Lung (tissue), 12 donors: ENCODE results near the gene CALML6. TPM values are rescaled to one million over a fixed set of nuclear protein-coding genes. Genes with fewer than 3 reads are reported as not detected.

Experiments used
- ATAC-seq: fragments of 200-7000 bp; cut with Tn5 transposase; one replicate; pipeline ENCODE4 v1.9.1; 2020; ENCODE audit warnings: moderate number of reproducible peaks; ENCODE audit not compliant: insufficient read depth, low FRiP score
- DNase-seq, 3 donors: peaks; one replicate each; pipeline ENCODE4 v3.0.0-alpha.2; 2013 to 2017
- H3K27ac ChIP-seq, 2 donors: one replicate each; pipeline ENCODE4 v1.5.1; 2013; ENCODE audit warnings: mild to moderate bottlenecking in 2 of 2, moderate library complexity in 2 of 2, control low read depth in 1 of 2, inconsistent platforms in 1 of 2, low read depth in 1 of 2, low read length in 1 of 2
- H3K27me3 ChIP-seq, 3 donors: one replicate each; pipeline ENCODE4 v1.5.1; 2013; ENCODE audit warnings: low read length in 2 of 3; ENCODE audit not compliant: control insufficient read depth in 3 of 3, insufficient read depth in 3 of 3
- H3K36me3 ChIP-seq, 4 donors: one replicate each; pipeline ENCODE4 v1.5.1; 2013; ENCODE audit warnings: low read length in 4 of 4, mild to moderate bottlenecking in 1 of 4, moderate library complexity in 1 of 4; ENCODE audit not compliant: control insufficient read depth in 4 of 4, insufficient read depth in 4 of 4
- H3K4me1 ChIP-seq, 5 donors: one replicate each; pipeline ENCODE4 v1.5.1; 2013; ENCODE audit warnings: low read length in 5 of 5, mild to moderate bottlenecking in 2 of 5, moderate library complexity in 1 of 5; ENCODE audit not compliant: control insufficient read depth in 5 of 5, insufficient read depth in 5 of 5
- H3K4me3 ChIP-seq: one replicate; pipeline ENCODE4 v1.5.1; 2013; ENCODE audit warnings: mild to moderate bottlenecking, control low read depth, moderate library complexity
- H3K9ac ChIP-seq, 2 donors: one replicate each; pipeline ENCODE4 v1.5.1; 2013; ENCODE audit warnings: low read length in 2 of 2, control low read depth in 1 of 2; ENCODE audit not compliant: insufficient read depth in 1 of 2
- H3K9me3 ChIP-seq, 4 donors: one replicate each; pipeline ENCODE4 v1.5.1; 2013; ENCODE audit warnings: low read length in 3 of 4, mild to moderate bottlenecking in 1 of 4, moderate library complexity in 1 of 4; ENCODE audit not compliant: control insufficient read depth in 4 of 4, insufficient read depth in 3 of 4
- CTCF ChIP-seq: IDR thresholded peaks from 2 replicates; pipeline ENCODE4 v1.5.1; 2012; ENCODE audit warnings: mild to moderate bottlenecking; ENCODE audit errors: control extremely low read depth, extremely low read depth
- WGBS, 2 donors: extraction: QIAGEN DNeasy Blood & Tissue Kit; methylation state at CpG; one replicate each; pipeline ENCODE4 v1.1.7; 2013; 5-methylcytosine and 5-hydroxymethylcytosine counted together
- polyA plus RNA-seq, 2 donors: library from polyadenylated mRNA; stranded (reverse); fragments of 200-250 nt; gene quantifications; one replicate each; pipeline ENCODE4 v1.2.1, GENCODE V29; 2013
- total RNA-seq, 2 donors: library from RNA; depleted of rRNA in 1 of 2; stranded (reverse); fragments of >200 nt in 1 of 2; gene quantifications; one replicate each; pipeline ENCODE4 v1.2.1, GENCODE V29; 2014 to 2021
- donor health status: control.
- donor health status: control.
- donor health status: Bipolar disorder and iron deficiency.
- donor health status: healthy.
- donor health status: DM: yes; HTN: yes; CAD: no.

Gene CALML6
- total and polyA plus RNA-seq, 4 donors = 0.11 to 0.55 (median 0.34) TPM

GRCh38 chr1:1917995-1918900 is 3.2 kb downstream of the CALML6 start:
- no peak overlapping the region for H3K27ac ChIP-seq

DNA sequence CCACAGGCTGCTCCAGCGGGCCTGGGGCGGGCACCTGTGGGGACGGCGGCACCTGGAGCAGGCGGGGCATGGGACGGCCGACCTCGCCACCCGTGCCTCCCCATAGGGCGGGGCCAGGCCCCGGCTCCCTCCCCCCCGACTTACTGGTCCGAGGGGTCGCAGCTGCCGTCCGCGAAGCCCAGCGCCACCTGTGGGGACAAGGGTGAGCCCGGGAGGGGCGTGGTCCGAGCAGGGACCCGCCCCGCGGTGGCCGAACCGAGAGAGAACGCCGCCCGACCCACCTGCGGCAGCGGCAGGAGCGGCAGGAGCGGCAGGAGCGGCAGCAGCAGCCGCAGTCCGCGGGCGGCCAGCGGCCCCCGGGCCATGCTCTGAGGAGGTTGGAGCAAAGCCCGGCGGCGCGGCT is 3.8 kb downstream of the CALML6 start, which contains the start of gene TMEM52:
TMEM52 (minus strand) TSS at position 379 of the 403 bp plus-strand sequence; CDS start at position 365, 14 bp downstream.
- ATAC-seq (peak; percentile 1), DNase-seq (no peak)
- no peaks in the 10 kb centered on the region for H3K9me3 ChIP-seq
- TF ChIP-seq CTCF = no peak
- H3K4me1 ChIP-seq = peaks cover 0 to 12% (median 3%) of the 10 kb centered on the region in 5 donors
- H3K27ac ChIP-seq = peak within 1 kb of the TSS; percentile 18 to 40
- no peaks in the 10 kb centered on the region for H3K36me3 ChIP-seq
- 0 to 1% methylated on average over 38 to 44 of the region's 44 CpGs for WGBS, 2 donors
- no peaks in the 10 kb centered on the region for H3K27me3 ChIP-seq
- no peak within 1 kb of the TSS for H3K9ac ChIP-seq
- peak within 1 kb of the TSS; percentile 27 for H3K4me3 ChIP-seq

More at GRCh38 chr1:1917995-1918900, 3.2 kb downstream of the CALML6 start:
- Histone ChIP-seq H3K9ac (no peak overlapping the region), H3K4me1 (peaks cover 0 to 12% (median 3%) of the 10 kb centered on the region in 5 donors), H3K4me3 (no peak overlapping the region), H3K27me3 (no peaks in the 10 kb centered on the region), H3K9me3 (no peaks in the 10 kb centered on the region), H3K36me3 (no peaks in the 10 kb centered on the region)
- TF ChIP-seq CTCF = no peak
- no peak for ATAC-seq
- DNase-seq = no peak
- WGBS, 2 donors = 47 to 49% methylated on average over 46 of the region's 46 CpGs

DNA sequence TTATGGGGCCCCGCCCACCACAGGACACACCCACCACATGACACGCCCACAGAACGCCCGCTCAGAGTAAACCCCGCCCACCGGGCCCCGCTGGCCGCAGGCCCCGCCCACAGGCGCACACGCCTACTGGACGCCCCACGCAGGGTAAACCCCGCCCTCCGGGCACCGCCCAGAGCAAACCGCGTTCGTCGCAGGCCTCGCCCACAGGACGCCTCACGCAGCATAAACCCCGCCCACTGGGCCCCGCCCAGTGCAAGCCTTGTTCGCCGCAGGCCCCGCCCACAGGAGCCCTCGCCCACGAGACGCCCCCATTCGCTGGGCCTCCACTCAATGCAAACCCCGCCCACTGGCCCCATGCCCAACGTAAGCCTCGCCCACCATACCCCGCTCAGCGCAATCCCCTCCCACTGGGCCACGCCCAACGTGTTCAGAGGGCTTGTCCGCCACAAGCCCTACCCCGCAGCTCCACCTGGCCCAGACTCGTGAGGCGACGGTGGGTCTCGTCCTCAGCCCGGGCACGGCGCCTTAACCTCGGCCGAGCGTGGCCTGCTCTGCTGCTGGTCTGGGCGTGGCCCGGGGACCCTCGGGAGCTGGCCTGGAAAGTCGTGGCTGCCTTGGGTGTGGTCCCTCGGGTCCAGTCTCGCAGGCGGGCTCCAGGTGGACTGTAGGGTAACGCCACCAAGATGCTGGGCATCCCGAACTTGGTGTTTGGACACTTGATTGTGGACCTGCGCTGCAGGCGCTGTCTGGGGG is 4.4 kb downstream of the CALML6 start:
- Histone ChIP-seq H3K4me3 (no peak overlapping the region), H3K27me3 (no peaks in the 10 kb centered on the region), H3K9ac (no peak overlapping the region), H3K36me3 (no peaks in the 10 kb centered on the region), H3K9me3 (no peaks in the 10 kb centered on the region), H3K4me1 (peaks cover 0 to 12% (median 3%) of the 10 kb centered on the region in 5 donors), H3K27ac (peak overlapping the region; percentile 18 to 40)
- ATAC-seq (peak; percentile 94), DNase-seq (peak; percentile 97 to 99 (median 97))
- 9 to 13% methylated on average over 47 to 62 of the region's 62 CpGs for WGBS, 2 donors
- TF ChIP-seq CTCF = no peak
